HCT116 (cell line): Measurements from ENCODE around the gene CADPS. TPM values are rescaled to one million over a fixed set of nuclear protein-coding genes. Genes with fewer than 3 reads are reported as not detected.

Experiments
- ATAC-seq: fragments of 200-7000 bp; cut with Tn5 transposase; 2 replicates; pipeline ENCODE4 v1.9.1; 2020; ENCODE audit warnings: mild to moderate bottlenecking, moderate library complexity
- BruUV-seq: library from RNA; stranded (reverse); fragments of 400-500 nt; replicated peaks from 2 replicates; lab custom pipeline; 2021; lab: Mats Ljungman, UMichigan
- CTCF ChIA-PET: fragments of 300-600 bp; sonication (Branson Sonifier 250); formaldehyde crosslinking; loops from one replicate; lab custom pipeline; 2021; ENCODE audit warnings: antibody characterized with exemption; lab: Charles Lee
- POLR2A ChIA-PET: fragments of 300-600, 350-600 bp; sonication (Branson Sonifier 250); formaldehyde crosslinking; loops from one replicate; lab custom pipeline; 2021; ENCODE audit warnings: antibody characterized with exemption; lab: Charles Lee
- RAD21 ChIA-PET, 2 experiments: fragments of 300-600 bp; sonication (Branson Sonifier 250); formaldehyde crosslinking; loops; one replicate each; lab custom pipeline; 2023; ENCODE audit warnings: low total read pairs in 2 of 2; ENCODE audit not compliant: uncharacterized antibody in 2 of 2, unreplicated experiment in 2 of 2, low non-redundant PET in 1 of 2; lab: Charles Lee
- DNase-seq: peaks from one replicate; pipeline ENCODE4 v3.0.0-alpha.2; 2010; ENCODE audit warnings: low read depth, low spot score
- H2AFZ ChIP-seq: fragments of 200-600 bp; shearing (Covaris generic), sonication (generic); 2 replicates; pipeline ENCODE4 v1.6.1; 2017; ENCODE audit warnings: low read depth, mixed run types, mixed read lengths, antibody characterized with exemption, low read length; ENCODE audit not compliant: poor library complexity, severe bottlenecking
- H3K27ac ChIP-seq: 2 replicates; pipeline ENCODE4 v1.5.1; 2012; ENCODE audit warnings: low read depth, low read length
- H3K27me3 ChIP-seq: fragments of 200-600 bp; sonication (generic); 2 replicates; pipeline ENCODE4 v1.6.1; 2016; ENCODE audit warnings: mixed run types, low read length, mixed read lengths; ENCODE audit not compliant: insufficient read depth
- H3K36me3 ChIP-seq, 2 experiments: fragments of 200-500 bp in 1 of 2; fragments of 200-600 bp in 1 of 2; sonication (Bioruptor generic) in 1 of 2; sonication (generic) in 1 of 2; 2 replicates each; pipeline versions ENCODE4 v1.5.1 to v1.6.1; 2014 to 2016; ENCODE audit warnings: low read length in 2 of 2, inconsistent platforms in 1 of 2, mixed read lengths in 1 of 2, mixed run types in 1 of 2; ENCODE audit not compliant: insufficient read depth in 2 of 2, control insufficient read depth in 1 of 2
- H3K4me1 ChIP-seq, 2 experiments: fragments of 200-600 bp in 1 of 2; sonication (generic) in 1 of 2; 2 replicates each; pipeline versions ENCODE4 v1.5.1 to v1.6.1; 2012 to 2017; ENCODE audit warnings: low read length in 2 of 2, inconsistent platforms in 1 of 2, mild to moderate bottlenecking in 1 of 2, mixed read lengths in 1 of 2, mixed run types in 1 of 2, moderate library complexity in 1 of 2; ENCODE audit not compliant: insufficient read depth in 2 of 2, control insufficient read depth in 1 of 2
- H3K4me2 ChIP-seq: fragments of 200-600 bp; sonication (generic); 2 replicates; pipeline ENCODE4 v1.6.1; 2017; ENCODE audit warnings: mixed run types, low read length, mixed read lengths
- H3K4me3 ChIP-seq, 2 experiments: fragments of 200-600 bp in 1 of 2; sonication (generic) in 1 of 2; replicated peaks in 1 of 2; 2 replicates each; pipeline ENCODE4 v1.5.1; 2011 to 2016; ENCODE audit warnings: low read length in 2 of 2, control low read depth in 1 of 2, low read depth in 1 of 2, mild to moderate bottlenecking in 1 of 2, mixed read lengths in 1 of 2, mixed run types in 1 of 2
- H3K79me2 ChIP-seq: fragments of 200-600 bp; sonication (generic); 2 replicates; pipeline ENCODE4 v1.6.1; 2017; ENCODE audit warnings: mild to moderate bottlenecking, mixed run types, low read length, moderate library complexity, mixed read lengths; ENCODE audit not compliant: insufficient read depth
- H3K9ac ChIP-seq: fragments of 200-600 bp; sonication (generic); 2 replicates; pipeline ENCODE4 v1.6.1; 2016; ENCODE audit warnings: low read length, mixed read lengths
- H3K9me2 ChIP-seq: fragments of 200-600 bp; sonication (generic), shearing (Covaris generic); 2 replicates; pipeline ENCODE4 v1.6.1; 2017; ENCODE audit warnings: mixed run types, mild to moderate bottlenecking, moderate library complexity; ENCODE audit not compliant: insufficient read depth
- H3K9me3 ChIP-seq, 2 experiments: fragments of 200-500 bp in 1 of 2; fragments of 200-600 bp in 1 of 2; sonication (Bioruptor generic) in 1 of 2; sonication (generic) in 1 of 2; 2 replicates each; pipeline ENCODE4 v1.6.1; 2014 to 2017; ENCODE audit warnings: low read length in 2 of 2, mixed read lengths in 2 of 2, inconsistent platforms in 1 of 2, low read depth in 1 of 2, mild to moderate bottlenecking in 1 of 2, mixed run types in 1 of 2, moderate library complexity in 1 of 2; ENCODE audit not compliant: control insufficient read depth in 1 of 2, insufficient read depth in 1 of 2
- H4K20me1 ChIP-seq: fragments of 200-600 bp; sonication (generic), shearing (Covaris generic); 2 replicates; pipeline ENCODE4 v1.6.1; 2017; ENCODE audit warnings: mixed run types, mild to moderate bottlenecking, moderate library complexity; ENCODE audit not compliant: insufficient read depth
- ATF3 ChIP-seq: IDR thresholded peaks from 2 replicates; pipeline ENCODE4 v1.6.1; 2012
- CBX3 ChIP-seq: IDR thresholded peaks from 2 replicates; pipeline ENCODE4 v1.6.1; 2012; ENCODE audit warnings: low read depth
- CEBPB ChIP-seq: IDR thresholded peaks from 2 replicates; pipeline ENCODE4 v1.6.1; 2012; ENCODE audit warnings: low read depth
- CTCF ChIP-seq, 3 experiments: fragments of 200-600 bp in 1 of 3; sonication (generic) in 1 of 3; IDR thresholded peaks in 2 of 3; conservative IDR thresholded peaks in 1 of 3; 2 replicates each; pipeline ENCODE4 v1.5.1; 2012 to 2017; ENCODE audit warnings: low read depth in 2 of 3, low read length in 2 of 3, antibody characterized with exemption in 1 of 3, borderline replicate concordance in 1 of 3, control low read depth in 1 of 3, mild to moderate bottlenecking in 1 of 3, mixed read lengths in 1 of 3, mixed run types in 1 of 3, moderate library complexity in 1 of 3; ENCODE audit not compliant: insufficient read depth in 1 of 3
- EGR1 ChIP-seq: IDR thresholded peaks from 2 replicates; pipeline ENCODE4 v1.6.1; 2012; ENCODE audit warnings: low read depth
- EZH2 ChIP-seq: fragments of 200-600 bp; sonication (generic); IDR thresholded peaks from 2 replicates; pipeline ENCODE4 v1.6.1; 2017; ENCODE audit warnings: antibody characterized with exemption, mixed run types
- EZH2phosphoT487 ChIP-seq: fragments of 200-600 bp; IDR thresholded peaks from 2 replicates; pipeline ENCODE4 v1.6.1; 2018; ENCODE audit warnings: antibody characterized with exemption, borderline replicate concordance
- FOSL1 ChIP-seq: IDR thresholded peaks from 2 replicates; pipeline ENCODE4 v1.6.1; 2012; ENCODE audit warnings: low read depth
- JUND ChIP-seq: IDR thresholded peaks from 2 replicates; pipeline ENCODE4 v1.6.1; 2012
- MAX ChIP-seq: IDR thresholded peaks from 2 replicates; pipeline ENCODE4 v1.6.1; 2012
- POLR2A ChIP-seq: IDR thresholded peaks from 2 replicates; pipeline ENCODE4 v1.7.0; 2011; ENCODE audit warnings: borderline replicate concordance; ENCODE audit not compliant: insufficient read depth, insufficient read length; ENCODE audit errors: extremely low read depth
- POLR2AphosphoS5 ChIP-seq: IDR thresholded peaks from 2 replicates; pipeline ENCODE4 v1.6.1; 2011; ENCODE audit warnings: mild to moderate bottlenecking, low read depth, low read length, moderate library complexity
- RAD21 ChIP-seq: IDR thresholded peaks from 2 replicates; pipeline ENCODE4 v1.6.1; 2012; ENCODE audit warnings: low read depth, mild to moderate bottlenecking
- REST ChIP-seq: IDR thresholded peaks from 2 replicates; pipeline ENCODE4 v1.6.1; 2012; ENCODE audit warnings: low read depth
- SP1 ChIP-seq: IDR thresholded peaks from 2 replicates; pipeline ENCODE4 v1.6.1; 2012; ENCODE audit warnings: low read depth
- SRF ChIP-seq: IDR thresholded peaks from 2 replicates; pipeline ENCODE4 v1.6.1; 2012; ENCODE audit warnings: low read depth
- TCF7L2 ChIP-seq: IDR thresholded peaks from 2 replicates; pipeline ENCODE4 v1.7.0; 2011; ENCODE audit warnings: borderline replicate concordance, inconsistent platforms; ENCODE audit not compliant: insufficient read depth, insufficient read length; ENCODE audit errors: extremely low read depth
- YY1 ChIP-seq: IDR thresholded peaks from 2 replicates; pipeline ENCODE4 v1.6.1; 2011; ENCODE audit warnings: low read length, low read depth, moderate library complexity, mild to moderate bottlenecking; ENCODE audit not compliant: insufficient replicate concordance; ENCODE audit errors: extremely low read depth
- ZBTB33 ChIP-seq: IDR thresholded peaks from 2 replicates; pipeline ENCODE4 v1.6.1; 2011; ENCODE audit warnings: mild to moderate bottlenecking, low read length, moderate library complexity; ENCODE audit not compliant: insufficient replicate concordance; ENCODE audit errors: extremely low read depth
- ZNF274 ChIP-seq: fragments of 200-500 bp; sonication (Bioruptor generic); IDR thresholded peaks from 2 replicates; pipeline ENCODE4 v1.6.1; 2014; ENCODE audit warnings: mild to moderate bottlenecking, low read depth, low read length, inconsistent platforms
- intact Hi-C: fragments of 100-400 bp; cut with micrococcal nuclease; formaldehyde crosslinking; loops from 2 replicates; pipeline ENCODE4 v1.10.0; 2022
- total RNA-seq: library from RNA; stranded (reverse); gene quantifications from one replicate; pipeline ENCODE4 v1.2.1, GENCODE V29; 2021; ENCODE audit not compliant: unreplicated experiment

The CADPS gene
- total RNA-seq, 1 experiment from 2014 or later = not detected

- no peak for ATAC-seq
- CTCF ChIA-PET = no interaction called here
- RAD21 ChIA-PET = no interaction called here
These were observed 371.7 kb downstream of the CADPS start for GRCh38 chr3:62503516-62503915.

More at GRCh38 chr3:62503516-62503915, 371.7 kb downstream of the CADPS start:
- Histone ChIP-seq H2AFZ (no peak overlapping the region), H3K79me2 (no peaks in the 10 kb centered on the region), H3K9me2 (no peaks in the 10 kb centered on the region), H3K36me3 (no peaks in the 10 kb centered on the region), H4K20me1 (no peaks in the 10 kb centered on the region), H3K4me2 (no peak overlapping the region), H3K9me3 (no peaks in the 10 kb centered on the region), H3K27me3 (peaks cover 37% of the 10 kb centered on the region), H3K27ac (no peak overlapping the region), H3K4me3 (no peak overlapping the region), H3K9ac (no peak overlapping the region), H3K4me1 (no peaks in the 10 kb centered on the region)
- POLR2A ChIA-PET = no interaction called here
- DNase-seq = no peak
- no TSS peak for BruUV-seq
- intact Hi-C loops = no loop called here
- TF ChIP-seq EZH2phosphoT487 (no peak), CTCF (IDR thresholded peaks at IDR 0.05 in 2 of 3, conservative IDR thresholded peaks at IDR 0.05 in 1 of 3; ENCODE audit: borderline replicate concordance in 1 of 3, insufficient read depth in 1 of 3, low read depth in 2 of 3, low read length in 2 of 3) (no peak), JUND (no peak), ZBTB33 (no peak), CEBPB (no peak), REST (no peak), SRF (no peak), EZH2 (no peak), POLR2A (no peak), TCF7L2 (no peak), SP1 (no peak), RAD21 (no peak), MAX (no peak), EGR1 (no peak), YY1 (no peak), FOSL1 (no peak), CBX3 (no peak), ZNF274 (no peak), POLR2AphosphoS5 (no peak), ATF3 (no peak)
